Gastrocnemius medialis (tissue), 4 donors: ENCODE measurements around the gene DCDC2C.

Experiments
- POLR2A ChIP-seq, 2 donors: fragments of 450-650 bp; IDR thresholded peaks; one replicate each; pipeline ENCODE4 v1.6.1; 2017; ENCODE audit warnings: antibody characterized with exemption in 2 of 2, mild to moderate bottlenecking in 2 of 2, moderate library complexity in 2 of 2
- TF ChIP-seq, protein P1 (sequence below), 5 experiments: fragments of 450-650 bp in 3 of 5; fragments of 200-600 bp in 2 of 5; sonication (generic) in 2 of 5; IDR thresholded peaks in 4 of 5; conservative IDR thresholded peaks in 1 of 5; 1 replicate in 4 of 5; 2 replicates in 1 of 5; pipeline ENCODE4 v1.5.1; 2016 to 2019; ENCODE audit warnings: antibody characterized with exemption in 5 of 5, mild to moderate bottlenecking in 3 of 5, moderate library complexity in 3 of 5

DNA sequence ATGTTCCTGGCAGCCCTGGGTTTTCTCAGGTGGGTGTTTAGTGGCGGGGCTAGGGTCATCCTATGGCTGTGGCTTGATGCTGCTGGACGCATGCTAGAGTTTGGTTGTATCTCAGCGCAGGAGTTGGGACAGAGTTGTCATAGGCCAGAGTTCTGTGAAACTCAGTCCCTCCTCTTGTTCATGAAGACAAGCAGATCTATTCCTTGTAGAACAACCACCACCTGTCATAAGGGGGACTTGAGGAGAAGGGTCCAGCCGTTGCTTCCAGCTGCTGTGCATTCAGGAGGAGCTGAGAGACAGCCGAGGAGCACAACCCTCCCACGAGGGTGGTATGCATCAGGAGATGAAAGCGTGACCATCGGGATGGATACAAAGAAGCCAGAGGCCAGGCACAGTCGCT, 26.4 kb downstream of the DCDC2C start:
- no peak for TF ChIP-seq POLR2A (IDR thresholded peaks at IDR 0.05)
- TF ChIP-seq, protein P1, sequence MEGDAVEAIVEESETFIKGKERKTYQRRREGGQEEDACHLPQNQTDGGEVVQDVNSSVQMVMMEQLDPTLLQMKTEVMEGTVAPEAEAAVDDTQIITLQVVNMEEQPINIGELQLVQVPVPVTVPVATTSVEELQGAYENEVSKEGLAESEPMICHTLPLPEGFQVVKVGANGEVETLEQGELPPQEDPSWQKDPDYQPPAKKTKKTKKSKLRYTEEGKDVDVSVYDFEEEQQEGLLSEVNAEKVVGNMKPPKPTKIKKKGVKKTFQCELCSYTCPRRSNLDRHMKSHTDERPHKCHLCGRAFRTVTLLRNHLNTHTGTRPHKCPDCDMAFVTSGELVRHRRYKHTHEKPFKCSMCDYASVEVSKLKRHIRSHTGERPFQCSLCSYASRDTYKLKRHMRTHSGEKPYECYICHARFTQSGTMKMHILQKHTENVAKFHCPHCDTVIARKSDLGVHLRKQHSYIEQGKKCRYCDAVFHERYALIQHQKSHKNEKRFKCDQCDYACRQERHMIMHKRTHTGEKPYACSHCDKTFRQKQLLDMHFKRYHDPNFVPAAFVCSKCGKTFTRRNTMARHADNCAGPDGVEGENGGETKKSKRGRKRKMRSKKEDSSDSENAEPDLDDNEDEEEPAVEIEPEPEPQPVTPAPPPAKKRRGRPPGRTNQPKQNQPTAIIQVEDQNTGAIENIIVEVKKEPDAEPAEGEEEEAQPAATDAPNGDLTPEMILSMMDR (IDR thresholded peaks at IDR 0.05 in 4 of 5, conservative IDR thresholded peaks at IDR 0.05 in 1 of 5) = no peak
